ENCODE data around the gene RALGAPA2.

The RALGAPA2 gene

DNA sequence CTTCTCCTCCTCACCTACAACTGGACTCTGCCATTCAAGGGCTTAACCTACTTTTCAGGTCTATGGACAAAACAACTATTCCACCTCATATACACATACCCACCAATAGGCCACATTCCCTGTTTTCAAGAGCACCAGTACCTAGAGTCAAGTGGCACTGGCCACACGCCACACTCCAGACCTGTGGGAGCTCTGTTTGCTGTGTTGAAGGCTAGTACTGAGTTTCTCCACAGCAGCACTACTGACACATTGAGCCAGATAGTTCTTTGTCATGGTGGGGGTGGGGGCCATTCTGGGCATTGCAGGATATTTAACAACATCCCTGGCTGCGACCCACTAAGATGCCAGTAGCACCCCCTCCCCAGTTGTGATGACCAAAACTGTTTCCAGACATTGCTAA, 84.1 kb downstream of the RALGAPA2 start:
- no peak for DNase-seq (ENCODE audit: low read depth)

DNA sequence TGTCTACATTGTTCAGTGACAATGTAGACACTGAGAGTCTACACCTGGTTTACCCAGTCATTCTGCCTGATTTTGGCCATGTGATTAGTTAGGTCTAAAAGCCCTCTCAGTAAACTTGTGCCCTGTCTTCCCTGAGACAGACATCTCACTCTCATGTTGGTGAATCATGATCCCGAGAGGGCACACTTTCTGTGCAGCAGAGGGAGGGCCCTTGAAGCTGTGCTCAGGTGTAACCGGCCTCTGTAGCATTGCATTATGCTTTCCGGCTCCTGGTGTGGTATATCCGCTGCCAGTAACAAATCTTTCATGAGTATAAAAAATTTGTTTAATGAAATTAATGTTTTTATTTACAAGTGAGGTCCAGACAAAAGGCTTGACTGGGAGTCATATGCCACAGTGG, 85.0 kb downstream of the RALGAPA2 start:
- DNase-seq (ENCODE audit: low read depth): no peak

DNA sequence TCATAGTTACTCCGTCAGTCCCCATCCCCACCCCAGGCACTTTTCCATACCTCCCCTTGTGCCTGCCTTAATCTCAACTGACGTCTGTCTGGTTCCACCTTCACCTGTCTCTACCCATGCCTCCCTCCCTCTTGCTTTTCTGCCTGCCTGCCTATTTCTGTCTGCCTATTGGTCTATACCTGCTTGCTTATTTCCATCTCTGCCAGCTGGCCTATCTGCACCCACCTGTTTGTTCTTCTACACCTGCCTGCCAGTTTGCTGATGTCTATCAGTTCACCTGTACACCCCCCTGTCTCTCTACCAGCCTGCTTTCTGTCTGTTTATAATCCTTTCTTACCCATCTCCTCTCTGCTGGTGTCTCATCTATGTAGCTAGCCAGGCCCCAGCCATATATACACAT, 87.5 kb downstream of the RALGAPA2 start:
- no peak for DNase-seq (ENCODE audit: low read depth)

DNA sequence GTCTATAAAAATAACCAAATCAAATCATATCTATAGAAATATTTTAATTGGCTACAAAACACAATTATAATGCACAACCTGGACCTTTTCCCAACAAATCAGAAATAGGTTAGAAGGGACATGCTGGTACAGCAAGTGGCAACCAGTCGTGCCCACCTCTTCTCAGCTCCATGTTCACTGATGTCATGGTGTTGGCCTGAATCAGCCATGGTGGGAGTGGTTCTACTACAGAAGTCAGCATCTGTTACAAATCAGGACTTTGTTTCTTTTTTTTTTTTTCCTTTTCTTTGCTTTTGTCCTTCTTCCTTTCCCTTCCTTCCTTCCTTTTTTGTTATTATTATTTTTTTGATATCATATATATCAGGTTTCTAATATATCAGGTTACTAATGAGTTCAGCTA, 91.2 kb downstream of the RALGAPA2 start:
- DNase-seq (ENCODE audit: low read depth): no peak

- DNase-seq (ENCODE audit: low read depth): no peak
Measured at GRCh38 chr20:20614391-20614790, 98.1 kb downstream of the RALGAPA2 start.

- DNase-seq (ENCODE audit: low read depth): no peak
Measured at GRCh38 chr20:20612251-20612650, 100.2 kb downstream of the RALGAPA2 start.

GRCh38 chr20:20611167-20611566, 101.3 kb downstream of the RALGAPA2 start:
- no peak for DNase-seq (ENCODE audit: low read depth)

- DNase-seq (ENCODE audit: low read depth): no peak
Measured at GRCh38 chr20:20609522-20609921, 102.9 kb downstream of the RALGAPA2 start.

DNA sequence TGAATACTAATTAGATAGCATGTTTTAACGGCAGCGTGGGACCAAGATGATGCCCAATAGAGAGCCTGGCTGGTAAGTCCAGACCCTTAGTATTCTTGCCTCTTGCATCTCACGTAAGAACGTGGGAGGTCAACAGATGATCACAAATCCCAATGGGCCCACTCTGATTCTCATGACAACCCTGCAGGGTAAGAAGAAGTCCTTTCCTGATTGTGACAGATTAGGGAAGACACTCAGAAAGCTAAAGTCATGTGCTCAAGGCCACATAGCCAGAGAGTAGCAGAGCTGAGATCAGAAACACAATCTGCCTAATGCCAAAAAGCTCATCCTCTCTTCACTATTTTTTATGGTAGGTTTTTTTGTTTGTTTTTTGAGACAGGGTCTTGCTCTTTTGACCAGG, 103.8 kb downstream of the RALGAPA2 start:
- no peak for DNase-seq (ENCODE audit: low read depth)

- no peak for DNase-seq (ENCODE audit: low read depth)
Measured at GRCh38 chr20:20608041-20608440, 104.4 kb downstream of the RALGAPA2 start.

- no peak for DNase-seq (ENCODE audit: low read depth)
Measured at GRCh38 chr20:20606881-20607280, 105.6 kb downstream of the RALGAPA2 start.

DNA sequence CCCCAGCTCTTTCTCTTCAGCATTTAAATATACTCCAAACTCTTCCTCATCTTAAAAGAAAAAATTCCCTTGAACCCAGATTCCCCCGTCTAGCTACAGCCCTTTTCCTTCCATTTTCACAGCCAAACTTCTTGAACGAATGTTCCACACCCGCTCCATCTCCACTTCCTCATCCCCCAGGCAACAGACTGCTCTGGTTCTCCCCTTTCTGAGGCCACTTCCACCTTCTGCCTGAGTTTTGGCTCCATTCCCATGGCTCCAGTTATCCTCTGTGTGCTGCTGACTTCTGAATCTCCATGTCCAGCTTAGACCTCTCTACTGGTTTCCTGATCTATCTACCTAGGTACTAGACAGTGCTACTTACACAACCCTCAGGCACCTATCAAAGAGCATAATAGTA, 106.4 kb downstream of the RALGAPA2 start:
- DNase-seq (ENCODE audit: low read depth): no peak

- no peak for DNase-seq (ENCODE audit: low read depth)
Measured at GRCh38 chr20:20604907-20605306, 107.5 kb downstream of the RALGAPA2 start.

DNA sequence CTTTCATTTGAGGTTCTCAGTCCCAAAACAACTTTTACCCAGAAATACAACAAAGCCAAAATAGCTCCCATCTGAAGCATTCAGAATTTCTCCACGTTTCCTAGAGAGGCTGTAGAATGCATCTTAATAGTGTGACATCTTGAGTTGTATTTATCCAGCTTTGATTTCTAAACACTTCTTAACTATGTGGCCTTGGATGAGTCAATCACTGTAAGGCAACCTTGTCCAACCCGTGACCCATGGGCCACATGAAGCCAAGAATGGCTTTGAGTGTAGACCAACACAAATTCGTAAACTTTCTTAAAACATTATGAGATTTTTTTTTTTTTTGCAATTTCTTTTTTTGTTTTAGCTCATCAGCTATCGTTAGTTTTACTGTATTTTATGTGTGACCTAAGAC, 108.1 kb downstream of the RALGAPA2 start:
- no peak for DNase-seq (ENCODE audit: low read depth)

DNA sequence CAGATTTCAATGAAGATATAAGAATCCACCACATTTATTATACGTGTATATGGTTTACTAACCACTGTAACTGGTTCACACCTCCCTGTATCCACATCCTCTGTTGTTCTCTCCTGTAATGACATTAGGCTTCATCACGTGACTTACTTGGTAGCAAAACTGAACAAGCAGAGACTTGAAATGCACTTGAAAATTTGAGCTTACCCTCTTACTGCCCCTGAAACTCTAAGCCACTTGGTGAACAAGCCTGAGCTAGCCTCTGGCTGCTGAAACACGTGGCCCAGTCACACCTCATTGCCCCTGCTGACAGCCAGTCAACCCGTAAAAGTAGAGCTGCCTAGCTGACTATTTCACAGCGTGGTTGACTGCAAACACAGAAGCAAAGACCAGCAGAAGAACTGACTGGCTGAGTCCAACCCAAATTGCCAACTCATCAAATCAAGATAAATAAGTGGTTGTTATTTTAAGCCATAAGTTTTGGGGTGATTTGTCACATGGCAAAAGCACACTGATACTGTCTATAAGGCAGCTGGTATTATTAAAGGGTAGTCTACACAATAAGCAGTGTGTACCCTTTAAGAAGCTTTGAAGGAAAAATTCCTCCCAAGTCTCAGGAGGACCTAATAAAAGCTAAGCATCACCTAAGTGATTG, 109.0 kb downstream of the RALGAPA2 start:
- DNase-seq (ENCODE audit: low read depth): no peak

GRCh38 chr20:20597966-20598365, 114.5 kb downstream of the RALGAPA2 start:
- no peak for DNase-seq (ENCODE audit: low read depth)

- DNase-seq (ENCODE audit: low read depth): no peak
Measured at GRCh38 chr20:20594171-20594530, 118.3 kb downstream of the RALGAPA2 start.

GRCh38 chr20:20593447-20594170, 118.8 kb downstream of the RALGAPA2 start:
- DNase-seq (ENCODE audit: low read depth): no peak

- no peak for DNase-seq (ENCODE audit: low read depth)
Measured at GRCh38 chr20:20585146-20585545, 127.3 kb downstream of the RALGAPA2 start.

DNA sequence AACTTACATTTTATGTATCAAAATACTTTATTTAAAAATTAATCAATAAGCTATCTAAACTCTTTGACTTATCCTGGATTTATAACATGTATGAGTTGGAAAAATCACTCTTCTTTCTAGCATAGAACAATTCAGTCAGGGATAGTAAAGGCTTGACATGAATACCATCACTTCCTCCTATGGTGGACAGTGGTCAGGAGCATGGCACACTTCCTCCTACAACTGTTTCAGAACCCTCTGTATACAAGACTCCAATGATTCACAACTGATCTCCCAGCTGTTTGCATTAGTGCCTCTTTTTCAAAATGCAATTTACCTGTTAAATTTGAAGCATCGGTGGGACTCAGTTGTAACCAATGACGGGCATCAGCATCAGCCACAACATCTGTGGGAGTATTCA, 129.7 kb downstream of the RALGAPA2 start:
- no peak for DNase-seq (ENCODE audit: low read depth)

- DNase-seq (ENCODE audit: low read depth): no peak
Measured at GRCh38 chr20:20580139-20580538, 132.3 kb downstream of the RALGAPA2 start.

- DNase-seq (ENCODE audit: low read depth): no peak
Measured at GRCh38 chr20:20578838-20579237, 133.6 kb downstream of the RALGAPA2 start.

DNA sequence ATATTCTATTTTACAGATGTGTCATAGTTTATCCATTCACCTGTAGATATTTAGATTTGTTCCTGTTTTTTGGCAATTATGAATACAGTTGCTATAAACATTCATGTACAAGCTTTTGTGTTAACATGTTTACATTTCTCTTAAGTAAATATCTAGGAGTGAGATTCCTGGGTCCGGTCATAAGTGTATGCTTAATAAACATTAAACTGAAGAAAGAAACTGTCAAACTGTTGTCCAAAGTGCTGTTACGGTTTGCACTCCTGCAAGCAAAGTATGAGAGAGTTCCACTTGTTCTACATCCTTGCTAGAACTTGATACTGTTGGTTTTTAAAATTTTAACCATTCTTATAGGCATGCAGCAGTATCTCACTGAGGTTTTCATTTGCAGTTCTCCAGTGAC, 138.6 kb downstream of the RALGAPA2 start:
- no peak for DNase-seq (ENCODE audit: low read depth)
